SK-N-SH (cell line): ENCODE data around the gene PPP1R14D.

Source experiments
- CTCF ChIP-seq: fragments of 200-600 bp; sonication (generic); IDR thresholded peaks from 2 replicates; pipeline ENCODE4 v1.6.1; 2017; ENCODE audit warnings: antibody characterized with exemption, mild to moderate bottlenecking, moderate library complexity
- EP300 ChIP-seq, 2 experiments: IDR thresholded peaks; 2 replicates each; pipeline versions ENCODE4 v1.4.0 to v1.6.1; 2012; ENCODE audit warnings: borderline replicate concordance in 1 of 2, low read depth in 1 of 2, low read length in 1 of 2
- NFIC ChIP-seq: IDR thresholded peaks from 2 replicates; pipeline ENCODE4 v1.4.0; 2012; ENCODE audit warnings: borderline replicate concordance
- POLR2AphosphoS5 ChIP-seq: IDR thresholded peaks from 2 replicates; pipeline ENCODE4 v1.6.1; 2012; ENCODE audit warnings: low read depth, low read length
- REST ChIP-seq: IDR thresholded peaks from 2 replicates; pipeline ENCODE4 v1.6.1; 2012; ENCODE audit warnings: mild to moderate bottlenecking, low read depth, low read length, moderate library complexity
- TAF1 ChIP-seq: IDR thresholded peaks from 2 replicates; pipeline ENCODE4 v1.6.1; 2012; ENCODE audit warnings: low read depth, mild to moderate bottlenecking, low read length, moderate library complexity, borderline replicate concordance
- YY1 ChIP-seq: IDR thresholded peaks from 2 replicates; pipeline ENCODE4 v1.4.0; 2012; ENCODE audit warnings: low read depth, mild to moderate bottlenecking

- TF ChIP-seq POLR2AphosphoS5 (no peak), EP300 (IDR thresholded peaks at IDR 0.05; ENCODE audit: borderline replicate concordance in 1 of 2, low read depth in 1 of 2, low read length in 1 of 2) (no peak), CTCF (no peak), YY1 (no peak), NFIC (no peak), REST (no peak), TAF1 (no peak)
These were observed 44.5 kb upstream of the PPP1R14D start for GRCh38 chr15:40872791-40873693.
